Thyroid gland (tissue), 4 donors: ENCODE measurements around the gene RDH12. TPM values are rescaled to one million over a fixed set of nuclear protein-coding genes. Genes with fewer than 3 reads are reported as not detected.

Experiments used
- DNase-seq, 2 donors: peaks; one replicate each; pipeline ENCODE4 v3.0.0-alpha.2; 2019
- H3K27ac ChIP-seq, 3 donors: fragments of 200-600 bp; sonication (generic); 1 replicate in 2 of 3; 2 replicates in 1 of 3; pipeline ENCODE4 v1.5.1; 2016 to 2019; ENCODE audit warnings: mild to moderate bottlenecking in 1 of 3, moderate library complexity in 1 of 3
- H3K27me3 ChIP-seq: fragments of 200-600 bp; sonication (generic); one replicate; pipeline ENCODE4 v1.5.1; 2019
- H3K36me3 ChIP-seq, 2 donors: fragments of 200-600 bp; sonication (generic); one replicate each; pipeline ENCODE4 v1.5.1; 2016 to 2019
- H3K4me1 ChIP-seq, 2 donors: fragments of 200-600 bp; sonication (generic); one replicate each; pipeline ENCODE4 v1.5.1; 2017 to 2019
- H3K4me3 ChIP-seq, 3 donors: fragments of 200-600 bp; sonication (generic); replicated peaks in 1 of 3; 1 replicate in 2 of 3; 2 replicates in 1 of 3; pipeline ENCODE4 v1.5.1; 2016; ENCODE audit warnings: mild to moderate bottlenecking in 1 of 3
- H3K9me3 ChIP-seq: fragments of 200-600 bp; sonication (generic); one replicate; pipeline ENCODE4 v1.5.1; 2017
- POLR2A ChIP-seq, 2 donors: fragments of 450-650 bp; IDR thresholded peaks; one replicate each; pipeline ENCODE4 v1.6.1; 2017; ENCODE audit warnings: antibody characterized with exemption in 2 of 2, mild to moderate bottlenecking in 2 of 2, moderate library complexity in 1 of 2
- WGBS, 2 donors: methylation state at CpG; one replicate each; pipeline ENCODE4 v1.1.5; 2017; 5-methylcytosine and 5-hydroxymethylcytosine counted together
- intact Hi-C: fragments of 100-400 bp; cut with DNase I; formaldehyde crosslinking; loops from one replicate; pipeline ENCODE4 v1.15.1; 2023
- total RNA-seq, 4 donors: library from RNA; depleted of rRNA; stranded (reverse); fragments of >200 nt; gene quantifications; one replicate each; pipeline ENCODE4 v1.2.3, GENCODE V29; 2016
- TF ChIP-seq, protein P1 (sequence below), 6 experiments: fragments of 200-600 bp in 3 of 6; fragments of 450-650 bp in 3 of 6; sonication (generic) in 3 of 6; IDR thresholded peaks; one replicate each; pipeline ENCODE4 v1.5.1; 2016 to 2019; ENCODE audit warnings: antibody characterized with exemption in 6 of 6, mild to moderate bottlenecking in 2 of 6, inconsistent platforms in 1 of 6, moderate library complexity in 1 of 6

The RDH12 gene
- total RNA-seq, 4 donors from 2014 or later = 0.22 to 2.9 (median 0.92) TPM; not detected in 1

DNA sequence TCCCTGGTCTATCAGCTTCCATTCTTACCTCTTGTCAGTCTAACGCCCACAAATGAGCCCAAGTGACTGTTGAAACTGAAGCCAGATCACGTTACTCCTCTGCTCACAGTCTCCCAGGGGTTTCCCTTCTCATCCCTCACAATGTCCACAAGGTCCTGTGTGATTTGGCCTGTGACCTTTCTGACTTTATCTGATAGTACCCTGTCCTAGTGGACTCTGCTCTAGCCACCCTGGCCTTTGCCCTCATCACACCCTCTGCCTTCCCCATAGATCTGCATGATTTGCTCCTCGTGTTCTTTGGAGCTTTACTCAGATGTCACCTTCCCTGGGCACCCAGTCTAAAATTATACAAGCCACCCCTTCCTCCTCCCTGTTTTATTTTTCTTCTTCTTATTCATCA lies 55.5 kb downstream of the RDH12 start:
- Histone ChIP-seq H3K9me3 (no peaks in the 10 kb centered on the region), H3K4me1 (no peaks in the 10 kb centered on the region), H3K27me3 (no peaks in the 10 kb centered on the region), H3K4me3 (no peak overlapping the region), H3K27ac (no peak overlapping the region), H3K36me3 (peaks cover 36 to 49% of the 10 kb centered on the region in 2 donors)
- intact Hi-C loops = no loop called here
- DNase-seq = no peak
- TF ChIP-seq, protein P1, sequence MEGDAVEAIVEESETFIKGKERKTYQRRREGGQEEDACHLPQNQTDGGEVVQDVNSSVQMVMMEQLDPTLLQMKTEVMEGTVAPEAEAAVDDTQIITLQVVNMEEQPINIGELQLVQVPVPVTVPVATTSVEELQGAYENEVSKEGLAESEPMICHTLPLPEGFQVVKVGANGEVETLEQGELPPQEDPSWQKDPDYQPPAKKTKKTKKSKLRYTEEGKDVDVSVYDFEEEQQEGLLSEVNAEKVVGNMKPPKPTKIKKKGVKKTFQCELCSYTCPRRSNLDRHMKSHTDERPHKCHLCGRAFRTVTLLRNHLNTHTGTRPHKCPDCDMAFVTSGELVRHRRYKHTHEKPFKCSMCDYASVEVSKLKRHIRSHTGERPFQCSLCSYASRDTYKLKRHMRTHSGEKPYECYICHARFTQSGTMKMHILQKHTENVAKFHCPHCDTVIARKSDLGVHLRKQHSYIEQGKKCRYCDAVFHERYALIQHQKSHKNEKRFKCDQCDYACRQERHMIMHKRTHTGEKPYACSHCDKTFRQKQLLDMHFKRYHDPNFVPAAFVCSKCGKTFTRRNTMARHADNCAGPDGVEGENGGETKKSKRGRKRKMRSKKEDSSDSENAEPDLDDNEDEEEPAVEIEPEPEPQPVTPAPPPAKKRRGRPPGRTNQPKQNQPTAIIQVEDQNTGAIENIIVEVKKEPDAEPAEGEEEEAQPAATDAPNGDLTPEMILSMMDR (IDR thresholded peaks at IDR 0.05) = no peak
- no peak for TF ChIP-seq POLR2A (IDR thresholded peaks at IDR 0.05)
- 90 to 95% methylated on average over 3 of the region's 3 CpGs for WGBS, 2 donors

DNA sequence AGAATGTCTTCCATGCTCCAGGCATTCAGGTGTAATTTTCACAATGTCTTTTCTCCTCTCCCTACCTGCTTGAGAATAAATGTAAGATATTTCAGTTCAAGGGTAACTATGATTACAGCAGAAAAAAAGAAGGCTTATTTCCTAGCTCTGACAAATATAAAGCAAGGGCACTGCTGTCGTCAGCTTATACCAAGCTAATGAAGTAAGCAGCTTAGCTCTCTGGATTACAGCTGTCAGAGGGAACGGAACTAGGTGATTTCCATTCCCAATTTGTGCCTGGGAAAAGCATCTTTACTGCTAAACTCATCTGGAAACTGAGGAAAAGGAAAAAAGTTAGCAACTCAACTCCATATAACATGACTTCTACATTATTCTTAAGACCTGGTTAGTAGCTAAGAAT lies 58.2 kb downstream of the RDH12 start:
- Histone ChIP-seq H3K4me3 (no peak overlapping the region), H3K27me3 (no peaks in the 10 kb centered on the region), H3K27ac (no peak overlapping the region), H3K9me3 (no peaks in the 10 kb centered on the region), H3K36me3 (peaks cover 17 to 36% of the 10 kb centered on the region in 2 donors), H3K4me1 (no peaks in the 10 kb centered on the region)
- no peak for DNase-seq
- intact Hi-C loops = no loop called here
- 96 to 98% methylated on average over 2 of the region's 2 CpGs for WGBS, 2 donors
- TF ChIP-seq, protein P1 (IDR thresholded peaks at IDR 0.05) = no peak
- TF ChIP-seq POLR2A (IDR thresholded peaks at IDR 0.05) = no peak

DNA sequence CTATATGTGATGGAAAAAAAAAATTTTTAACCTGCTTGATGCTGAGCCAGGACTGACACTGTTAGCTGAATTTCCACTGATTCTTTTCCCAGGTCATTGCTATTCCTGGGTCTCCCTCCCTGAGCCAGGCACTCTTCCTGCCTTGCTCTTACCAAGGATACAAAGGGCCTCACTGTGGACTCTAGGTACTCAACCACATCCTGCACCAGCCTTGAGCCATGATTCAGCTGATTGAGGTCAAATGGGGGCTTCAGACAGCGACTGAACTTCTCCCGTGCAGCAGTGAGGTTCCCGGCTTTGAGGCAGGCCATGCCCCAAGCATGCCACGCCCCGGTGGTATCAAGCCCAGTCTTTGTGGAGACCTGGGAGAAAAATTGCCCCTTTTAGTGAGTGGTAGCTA lies 60.4 kb downstream of the RDH12 start:
- no peak for DNase-seq
- Histone ChIP-seq H3K4me3 (no peak overlapping the region), H3K36me3 (peaks cover 35 to 42% of the 10 kb centered on the region in 2 donors), H3K27me3 (no peaks in the 10 kb centered on the region), H3K9me3 (no peaks in the 10 kb centered on the region), H3K27ac (no peak overlapping the region), H3K4me1 (no peaks in the 10 kb centered on the region)
- intact Hi-C loops = no loop called here
- TF ChIP-seq, protein P1 (IDR thresholded peaks at IDR 0.05) = no peak
- no peak for TF ChIP-seq POLR2A (IDR thresholded peaks at IDR 0.05)
- WGBS, 2 donors = 91 to 96% methylated on average over 5 of the region's 5 CpGs

- Histone ChIP-seq H3K4me3 (no peak overlapping the region), H3K27ac (no peak overlapping the region), H3K36me3 (peaks cover 40 to 52% of the 10 kb centered on the region in 2 donors), H3K4me1 (no peaks in the 10 kb centered on the region), H3K9me3 (no peaks in the 10 kb centered on the region), H3K27me3 (no peaks in the 10 kb centered on the region)
- 93 to 96% methylated on average over 4 of the region's 4 CpGs for WGBS, 2 donors
- no peak for DNase-seq
- TF ChIP-seq, protein P1 (IDR thresholded peaks at IDR 0.05) = no peak
- no peak for TF ChIP-seq POLR2A (IDR thresholded peaks at IDR 0.05)
- intact Hi-C loops = no loop called here
Observed at GRCh38 chr14:67763158-67763822, 61.6 kb downstream of the RDH12 start.

GRCh38 chr14:67764496-67764895 lies 62.8 kb downstream of the RDH12 start:
- DNase-seq = no peak
- intact Hi-C loops = no loop called here
- Histone ChIP-seq H3K4me3 (no peak overlapping the region), H3K36me3 (peaks cover 52 to 63% of the 10 kb centered on the region in 2 donors), H3K9me3 (no peaks in the 10 kb centered on the region), H3K27ac (no peak overlapping the region), H3K27me3 (no peaks in the 10 kb centered on the region), H3K4me1 (no peaks in the 10 kb centered on the region)
- WGBS, 2 donors = 95% methylated on average over 4 of the region's 4 CpGs
- TF ChIP-seq, protein P1 (IDR thresholded peaks at IDR 0.05) = no peak
- no peak for TF ChIP-seq POLR2A (IDR thresholded peaks at IDR 0.05)
